SK-MEL-5 (cell line): Measurements from ENCODE around the gene IQUB. TPM values are rescaled to one million over a fixed set of nuclear protein-coding genes. Genes with fewer than 3 reads are reported as not detected.

Experiments
- small RNA-seq, 2 experiments: library from RNA; depleted of rRNA; stranded (forward); fragments of <200 nt; gene quantifications; one replicate each; pipeline ENCODE3, GENCODE V24; 2014
- total RNA-seq: library from RNA; depleted of rRNA; stranded (reverse); fragments of >200 nt; shearing (Covaris generic); gene quantifications from 2 replicates; pipeline ENCODE4 v1.2.3, GENCODE V29; 2014; rRNA removed

The IQUB gene
- total RNA-seq, 1 experiment from 2014 or later: 0.18 TPM

Small RNA genes within 50 kb of the gene (small RNA-seq; reads per million reads assigned to genes)
- 0 to 0.02 reads per million in 2 experiments for gene RNU6-296P

Other genes starting within 250 kb of the IQUB start
- gene NDUFA5, start 23.2 kb upstream of the IQUB start, total RNA-seq: 118 and 132 TPM in 2 replicates
- gene ASB15, start 67.2 kb upstream of the IQUB start, total RNA-seq: not detected in 2 replicates
- gene LMOD2, start 121.3 kb upstream of the IQUB start, total RNA-seq: not detected in 2 replicates
- gene WASL, start 214.4 kb upstream of the IQUB start, total RNA-seq: 32.1 and 32.2 TPM in 2 replicates